Peyer's patch (tissue), 4 donors: ENCODE results near the gene MEIOB.

Experiments
- CTCF ChIP-seq, 6 experiments: fragments of 450-650 bp in 4 of 6; fragments of 200-600 bp in 2 of 6; sonication (generic) in 1 of 6; IDR thresholded peaks; one replicate each; pipeline ENCODE4 v1.5.1; 2017 to 2019; ENCODE audit warnings: antibody characterized with exemption in 6 of 6, mild to moderate bottlenecking in 3 of 6, moderate library complexity in 1 of 6
- POLR2A ChIP-seq, 2 donors: fragments of 450-650 bp; IDR thresholded peaks; one replicate each; pipeline ENCODE4 v1.5.1; 2017; ENCODE audit warnings: antibody characterized with exemption in 2 of 2, mild to moderate bottlenecking in 2 of 2, moderate library complexity in 2 of 2

DNA sequence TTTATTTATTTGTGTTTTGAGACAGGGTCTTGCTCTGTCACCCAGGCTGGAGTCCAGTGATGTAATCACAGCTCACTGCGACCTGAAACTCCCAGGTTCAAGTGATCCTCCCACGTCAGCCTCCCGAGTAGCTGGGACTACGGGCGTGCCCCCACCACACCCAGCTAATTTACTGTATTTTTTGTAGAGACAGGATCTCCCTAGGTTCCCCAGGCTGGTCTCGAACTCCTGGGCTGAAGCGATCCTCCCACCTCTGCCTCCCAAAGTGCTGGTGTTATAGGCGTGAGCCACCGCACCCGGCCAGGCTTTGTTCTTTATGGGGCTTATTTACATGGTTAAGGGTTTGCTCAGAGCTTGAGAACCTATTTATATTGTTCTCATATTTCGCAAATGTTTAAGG lies 5.8 kb upstream of the MEIOB start:
- no peak for TF ChIP-seq CTCF (IDR thresholded peaks at IDR 0.05)
- TF ChIP-seq POLR2A (IDR thresholded peaks at IDR 0.05), result no peak
